Measurements from ENCODE around the gene CERS5. TPM values are rescaled to one million over a fixed set of nuclear protein-coding genes. Genes with fewer than 3 reads are reported as not detected.
A peak's percentile ranks its signal among the peaks of the same experiment; 100 is the strongest.
"Not testable (repeated sequence)": the region's sequence is repeated elsewhere in the genome, so short reads cannot be mapped to it uniquely, and the experiment has no call there.

The CERS5 gene
- polyA plus RNA-seq, 4 donors = 72.5 to 82.9 (median 75.4) TPM

DNA sequence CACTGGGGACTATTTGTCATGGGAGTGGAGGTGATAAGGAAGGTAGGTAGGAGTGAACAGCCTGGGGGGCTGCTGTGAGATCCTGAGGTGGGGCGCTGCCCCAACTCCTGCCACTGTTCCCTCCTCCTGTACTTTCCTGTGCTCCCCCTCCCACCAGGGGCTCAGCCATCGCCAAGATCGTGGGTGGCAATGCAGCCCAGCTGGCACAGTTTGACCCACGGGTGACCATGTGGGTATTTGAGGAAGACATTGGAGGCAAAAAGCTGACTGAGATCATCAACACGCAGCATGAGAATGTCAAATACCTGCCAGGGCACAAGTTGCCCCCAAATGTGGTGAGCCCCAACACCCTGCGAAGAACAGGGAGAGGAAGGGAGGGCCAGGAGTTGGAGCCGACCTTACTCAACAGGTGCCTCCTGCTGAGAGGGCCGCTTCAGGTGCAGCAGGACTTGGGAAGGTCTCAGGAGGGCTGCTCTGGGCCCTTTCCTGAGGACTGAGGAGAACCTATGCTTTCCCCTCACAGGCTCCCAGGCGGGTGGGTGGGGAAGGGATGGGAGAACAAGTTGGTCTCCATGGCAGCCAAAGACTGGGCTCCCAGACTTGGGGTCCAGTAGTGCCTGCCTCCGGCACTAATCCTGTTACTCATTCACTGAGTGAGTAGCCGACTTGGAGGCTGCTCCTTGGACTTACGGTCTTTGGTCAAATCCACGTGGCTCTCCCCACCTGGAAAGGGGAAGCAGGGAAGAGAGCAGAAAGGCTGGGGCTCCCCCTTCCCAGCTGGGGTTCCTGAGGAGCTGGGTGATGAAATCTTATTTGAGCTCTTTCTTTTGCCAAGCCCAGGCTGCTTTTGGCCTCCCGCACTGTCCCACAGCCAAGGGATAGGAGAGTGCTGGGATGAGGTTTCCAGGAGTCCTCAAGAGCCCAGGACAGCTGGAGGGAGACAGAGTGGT lies 62.5 kb downstream of the CERS5 start:
- no peak for DNase-seq (ENCODE audit: low read depth in 4 of 4, low spot score in 3 of 4)

DNA sequence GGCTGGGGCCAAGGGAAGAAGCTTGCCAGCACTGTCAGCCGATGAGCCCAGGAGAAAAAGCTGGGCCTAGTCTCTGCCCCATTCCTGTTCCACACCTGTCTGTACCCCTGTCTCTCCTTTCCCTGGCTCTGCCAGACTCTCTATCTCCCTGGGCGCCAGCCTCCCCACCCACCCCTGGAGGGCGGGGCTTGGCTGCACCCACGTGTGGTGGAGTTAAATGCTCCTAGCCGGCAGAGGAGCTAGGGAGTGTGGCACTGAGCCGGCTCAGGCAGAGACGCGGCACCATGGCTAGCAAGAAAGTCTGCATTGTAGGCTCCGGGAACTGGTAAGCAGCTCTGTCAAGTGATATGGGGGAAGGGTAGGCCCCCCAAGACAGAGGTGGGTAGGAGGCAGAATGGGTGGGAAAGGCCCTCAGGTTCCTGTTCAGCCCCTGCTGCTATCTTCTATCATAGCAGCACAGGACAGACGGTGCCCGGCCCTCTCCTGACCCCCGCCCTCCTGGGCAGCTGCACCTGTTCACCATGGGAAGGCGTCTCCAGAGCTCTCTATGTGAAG lies 63.3 kb downstream of the CERS5 start, which contains the start of gene GPD1:
TSS of gene GPD1 (plus strand) at position 242 of the 555 bp plus-strand sequence. CDS start at position 285, 43 bp downstream.
- DNase-seq (ENCODE audit: low read depth in 4 of 4, low spot score in 3 of 4) = no peak

DNA sequence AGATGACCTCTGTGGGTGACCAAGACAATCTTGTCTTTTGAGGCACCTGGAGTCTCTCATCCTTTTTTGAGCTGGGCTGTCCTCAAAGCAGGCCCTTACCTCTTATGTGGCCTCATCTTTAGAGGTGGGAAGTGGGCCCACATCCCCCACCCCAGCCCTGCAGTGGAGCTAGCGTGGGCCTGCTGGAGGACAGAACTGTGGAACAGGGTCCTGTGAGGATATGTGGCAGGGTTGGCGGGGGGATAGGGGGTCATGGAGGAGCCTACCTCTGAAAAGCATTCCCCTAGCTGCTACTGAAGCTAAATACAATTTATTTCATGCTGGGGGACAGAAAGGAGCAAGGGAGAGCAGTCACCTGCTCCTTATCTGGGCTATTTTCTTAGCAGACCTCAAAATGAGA lies 63.8 kb downstream of the CERS5 start:
- DNase-seq (ENCODE audit: low read depth in 4 of 4, low spot score in 3 of 4) = no peak

DNA sequence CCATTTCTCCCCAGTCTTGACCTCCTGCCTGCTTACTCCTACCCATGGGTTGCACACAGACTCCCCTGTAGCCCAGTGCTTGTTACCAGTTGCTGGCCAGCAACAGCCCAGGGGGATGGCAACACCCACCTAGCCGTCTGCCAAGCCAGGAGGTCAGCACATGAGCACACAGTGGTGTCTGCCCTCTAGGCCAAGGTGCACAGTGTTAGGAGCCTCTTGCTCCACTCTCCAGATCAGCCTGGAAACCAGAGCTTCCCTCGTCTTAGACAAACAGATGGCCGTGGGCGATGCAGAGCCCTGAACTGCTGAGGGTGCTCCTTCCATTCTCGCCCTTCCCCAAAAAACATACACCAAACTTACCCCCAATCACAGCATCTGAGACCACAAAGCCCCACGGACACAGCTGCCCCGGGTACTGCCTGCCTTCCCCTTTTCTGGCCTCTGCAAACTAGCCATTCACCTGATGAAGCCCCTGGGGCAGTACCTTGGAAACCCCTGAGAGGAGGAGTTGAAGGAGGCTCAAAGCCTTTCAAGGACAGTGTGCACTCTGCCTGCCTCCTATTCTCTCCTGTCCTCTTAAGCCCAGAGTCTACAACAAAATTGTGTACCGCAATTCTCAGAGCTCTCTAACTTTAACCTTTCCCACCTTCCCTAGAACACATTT lies 64.4 kb downstream of the CERS5 start:
- no peak for DNase-seq (ENCODE audit: low read depth in 4 of 4, low spot score in 3 of 4)

DNA sequence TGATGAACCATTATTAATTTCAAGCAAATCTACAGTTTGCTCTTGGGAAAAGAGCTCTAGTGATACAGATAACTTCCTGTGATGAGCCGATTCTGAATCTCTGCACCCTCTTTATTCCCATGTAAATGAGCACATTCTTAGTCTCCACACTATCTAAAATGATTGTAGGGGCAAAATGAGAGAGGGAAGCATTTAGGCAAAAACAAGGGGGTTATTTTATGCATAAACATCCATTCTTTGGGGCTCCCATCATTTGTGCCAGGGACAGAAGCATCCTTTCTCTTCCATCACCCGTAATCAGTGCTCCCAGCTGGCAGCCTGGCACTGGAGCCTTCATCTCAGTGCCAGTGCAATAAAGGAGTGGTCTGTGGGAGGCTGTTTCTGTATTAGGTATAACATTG lies 65.0 kb downstream of the CERS5 start:
- no peak for DNase-seq (ENCODE audit: low read depth in 4 of 4, low spot score in 3 of 4)

DNA sequence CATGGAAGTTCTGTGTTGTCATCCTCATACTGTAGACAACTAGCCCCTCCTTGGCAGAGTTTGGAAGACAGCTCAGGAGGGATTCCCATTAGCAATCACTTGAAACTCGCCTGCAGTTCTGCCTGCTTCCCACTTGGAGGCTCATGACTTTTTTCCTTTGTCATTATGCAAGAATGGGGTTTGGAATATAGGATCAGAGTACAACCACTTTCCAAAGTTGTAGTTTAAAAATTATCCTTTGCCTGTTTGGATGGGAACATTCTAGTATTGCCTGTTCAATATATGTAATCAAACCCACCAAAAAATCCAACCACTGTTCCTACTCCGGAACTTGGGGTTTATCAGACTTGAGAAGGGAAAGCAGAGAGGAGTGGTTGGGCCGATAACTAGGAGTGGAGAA lies 65.5 kb downstream of the CERS5 start:
- no peak for DNase-seq (ENCODE audit: low read depth in 4 of 4, low spot score in 3 of 4)

DNA sequence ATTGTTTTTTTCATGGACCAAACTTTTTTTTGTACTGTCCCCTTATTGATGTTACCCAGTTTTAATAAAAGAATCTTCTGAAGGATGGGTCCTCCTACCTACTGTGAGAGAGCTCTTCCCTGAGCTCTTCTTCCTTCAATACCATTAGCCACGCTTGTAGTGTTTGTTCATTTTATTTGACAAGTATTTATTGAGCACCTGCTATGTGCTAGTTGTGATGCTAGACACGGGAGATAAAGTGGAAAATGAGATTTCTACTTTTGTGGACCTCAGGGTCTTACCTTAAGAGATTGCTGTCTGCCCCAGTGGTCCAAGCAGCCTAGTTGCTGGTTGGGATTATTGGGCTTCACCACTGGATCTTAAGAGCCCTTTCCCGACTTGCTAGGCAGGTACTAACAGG lies 66.6 kb downstream of the CERS5 start:
- no peak for DNase-seq (ENCODE audit: low read depth in 4 of 4, low spot score in 3 of 4)

DNA sequence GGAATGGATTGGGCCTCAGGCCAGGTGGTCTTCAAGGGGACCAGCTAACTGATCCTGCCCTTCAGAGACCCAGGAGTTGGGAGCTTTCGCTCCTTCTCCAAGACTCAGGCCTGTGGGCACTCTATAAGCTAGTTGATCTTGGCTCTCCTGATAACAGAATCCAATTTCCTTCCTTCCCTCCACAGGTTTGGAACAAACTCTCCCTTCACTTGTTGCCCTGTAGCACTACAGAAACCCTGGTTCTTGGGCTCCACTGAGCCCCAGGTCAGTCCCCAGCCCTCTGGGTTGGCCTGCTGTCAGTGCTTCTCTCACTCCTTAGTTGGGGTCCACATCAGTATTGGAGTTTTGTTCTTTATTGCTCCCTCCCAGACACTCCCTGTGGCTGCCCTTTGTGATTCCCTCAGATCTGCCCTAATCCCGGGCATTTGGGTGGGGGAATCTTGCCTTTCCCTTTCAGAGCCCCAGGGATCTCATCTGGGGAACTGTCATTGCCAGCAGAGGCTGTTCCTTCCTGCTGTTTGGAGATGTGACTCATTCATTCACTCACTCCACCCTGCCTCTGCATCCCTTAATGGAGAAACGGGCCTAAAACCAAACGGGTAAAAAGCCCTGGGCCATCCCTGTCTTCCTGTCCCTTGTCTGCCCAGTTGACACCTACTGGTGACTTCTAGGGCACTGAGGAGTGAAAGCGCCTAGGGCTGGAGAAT lies 67.7 kb downstream of the CERS5 start:
- DNase-seq (ENCODE audit: low read depth in 4 of 4, low spot score in 3 of 4) = no peak

DNA sequence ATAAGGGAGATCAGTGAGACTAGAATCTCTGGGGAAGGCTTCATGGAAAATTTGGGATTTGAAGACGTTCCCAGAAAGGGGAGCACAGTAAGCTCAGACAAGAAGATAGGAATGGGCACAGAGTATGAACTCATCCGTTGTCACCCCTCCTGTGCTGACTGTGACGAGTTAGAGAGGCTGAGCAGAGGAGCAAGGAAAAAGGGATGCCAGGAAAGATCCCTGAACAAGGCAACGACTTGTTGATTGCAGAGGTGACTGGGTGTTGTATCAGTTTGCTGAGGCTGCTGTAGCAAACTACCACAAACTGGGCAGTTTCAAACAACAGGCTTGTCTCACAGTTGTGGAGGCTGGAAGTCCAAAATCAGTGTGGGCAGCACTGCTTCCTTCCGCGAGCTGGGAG lies 69.2 kb downstream of the CERS5 start:
- DNase-seq (ENCODE audit: low read depth in 4 of 4, low spot score in 3 of 4) = no peak

DNA sequence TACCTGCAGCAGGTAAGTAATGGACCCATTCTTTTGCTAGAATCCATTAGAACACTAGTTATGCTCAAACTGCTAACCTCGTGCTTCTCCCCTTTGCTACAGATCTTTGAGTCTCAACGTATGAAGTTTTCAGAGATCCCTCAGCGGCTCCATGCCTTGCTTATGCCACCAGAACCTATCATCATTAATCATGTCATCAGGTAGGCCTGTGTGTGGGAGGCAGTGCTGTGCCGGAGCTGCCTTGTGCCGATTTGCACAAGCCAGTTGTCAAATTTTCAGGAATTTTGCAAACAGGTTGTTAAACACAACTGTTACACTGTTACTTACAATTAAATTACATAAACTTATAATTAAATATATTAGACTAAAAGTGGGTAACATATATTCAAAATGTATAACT lies 76.8 kb downstream of the CERS5 start:
- DNase-seq (ENCODE audit: low read depth in 4 of 4, low spot score in 3 of 4) = no peak

DNA sequence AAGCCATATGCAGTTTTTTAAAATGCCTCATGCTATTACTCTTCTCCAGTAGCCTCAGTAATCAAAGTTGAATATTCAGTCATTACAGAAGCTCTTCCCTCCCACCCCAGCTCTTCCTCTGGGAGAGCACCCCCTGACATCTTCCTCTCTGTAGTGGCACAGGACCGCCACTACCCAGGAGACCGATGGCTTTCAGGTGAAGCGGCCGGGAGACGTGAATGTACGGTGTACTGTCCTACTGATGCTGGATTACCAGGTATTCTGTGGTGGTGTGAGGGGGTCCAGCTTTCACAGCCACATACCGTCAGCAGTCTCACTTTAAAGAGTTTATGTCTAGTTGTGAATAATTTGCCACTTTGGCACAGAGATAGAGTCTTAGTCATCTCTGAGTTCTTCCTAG lies 77.4 kb downstream of the CERS5 start:
- no peak for DNase-seq (ENCODE audit: low read depth in 4 of 4, low spot score in 3 of 4)

DNA sequence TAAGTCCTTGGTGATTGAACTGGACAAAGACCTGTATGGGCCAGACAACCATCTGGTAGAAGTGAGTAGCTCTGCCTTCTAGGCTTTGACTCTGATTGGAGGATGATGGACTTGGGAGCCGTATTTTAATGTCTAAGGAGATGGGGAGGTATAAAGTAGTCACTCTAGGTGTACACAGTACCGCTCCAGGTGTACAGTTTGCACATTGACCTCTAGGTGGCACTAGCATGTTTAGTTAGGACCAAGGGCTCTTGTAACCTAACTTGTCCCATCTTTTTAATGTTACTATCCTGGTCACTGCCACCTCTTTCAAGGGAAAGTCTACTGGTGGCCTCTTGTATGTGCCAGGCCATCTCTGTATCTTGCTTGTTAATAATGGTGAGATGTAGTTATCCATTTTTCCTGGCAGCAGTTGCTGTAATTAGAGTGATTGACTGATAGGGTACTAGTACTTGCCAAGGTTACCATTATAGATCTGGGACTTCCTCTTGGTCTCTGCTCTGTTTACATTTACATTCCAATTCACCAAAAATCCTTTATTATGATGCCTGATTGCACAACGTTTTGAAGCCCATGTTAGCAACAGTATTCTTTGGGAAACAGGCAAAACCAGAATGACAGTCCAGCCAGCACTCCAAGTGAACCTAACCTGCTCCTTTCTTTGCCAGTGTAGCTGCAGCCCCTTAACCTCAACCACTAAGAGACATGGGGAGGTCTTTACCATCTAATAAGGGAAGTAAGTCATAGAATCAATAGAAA lies 78.4 kb downstream of the CERS5 start:
- no peak for DNase-seq (ENCODE audit: low read depth in 4 of 4, low spot score in 3 of 4)

DNA sequence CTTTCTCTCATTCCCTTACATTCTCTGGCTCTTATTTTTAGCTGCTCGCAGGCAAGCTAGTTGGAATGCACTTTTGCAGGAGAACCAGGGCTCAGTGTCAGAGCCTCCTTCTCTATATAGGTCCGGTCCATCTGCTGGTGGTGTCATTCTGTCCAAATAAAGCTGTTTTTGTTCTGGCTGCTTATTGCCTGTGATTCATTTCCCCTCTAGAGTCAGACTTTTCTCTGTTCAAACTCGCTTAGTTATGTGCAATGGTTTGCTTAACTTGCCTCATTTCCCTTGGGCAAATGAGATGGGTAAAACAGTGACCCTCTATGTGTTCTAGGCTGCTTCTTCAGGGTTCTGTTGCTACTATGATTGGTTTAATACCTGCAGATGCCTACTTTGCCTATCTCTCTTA lies 79.2 kb downstream of the CERS5 start:
- DNase-seq (ENCODE audit: low read depth in 4 of 4, low spot score in 3 of 4) = no peak

DNA sequence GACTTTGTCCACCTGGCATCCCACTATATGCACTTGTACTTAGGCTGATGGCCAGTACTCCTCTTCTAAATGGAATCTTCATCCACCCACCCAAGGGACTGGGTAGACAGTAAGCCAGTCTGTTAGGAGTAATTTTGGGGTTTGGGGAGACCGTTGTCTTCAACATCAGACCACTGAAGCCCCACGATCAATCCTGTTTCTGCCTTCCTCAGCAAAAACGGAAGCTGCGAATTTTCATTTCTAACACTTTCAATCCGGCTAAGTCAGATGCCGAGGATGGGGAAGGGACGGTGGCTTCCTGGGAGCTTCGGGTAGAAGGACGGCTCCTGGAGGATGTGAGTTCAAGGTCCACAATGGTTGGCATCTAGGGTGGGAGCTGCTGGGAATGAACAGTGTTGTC lies 80.0 kb downstream of the CERS5 start:
- no peak for DNase-seq (ENCODE audit: low read depth in 4 of 4, low spot score in 3 of 4)

DNA sequence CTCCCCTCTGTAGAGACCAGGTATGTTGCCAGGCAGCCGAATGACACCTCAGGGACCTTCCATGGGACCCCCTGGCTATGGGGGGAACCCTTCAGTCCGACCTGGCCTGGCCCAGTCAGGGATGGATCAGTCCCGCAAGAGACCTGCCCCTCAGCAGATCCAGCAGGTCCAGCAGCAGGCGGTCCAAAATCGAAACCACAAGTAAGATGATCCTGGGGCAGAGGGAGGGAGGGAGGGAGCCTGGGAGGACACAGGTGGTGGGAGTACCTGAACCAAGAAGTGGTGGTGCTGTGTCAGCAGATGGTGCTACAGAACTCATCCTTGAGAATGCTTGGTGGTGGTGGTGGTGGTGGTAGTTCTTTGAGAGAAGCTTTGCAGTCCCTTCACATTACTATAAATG lies 81.0 kb downstream of the CERS5 start:
- DNase-seq (ENCODE audit: low read depth in 4 of 4, low spot score in 3 of 4) = no peak

DNA sequence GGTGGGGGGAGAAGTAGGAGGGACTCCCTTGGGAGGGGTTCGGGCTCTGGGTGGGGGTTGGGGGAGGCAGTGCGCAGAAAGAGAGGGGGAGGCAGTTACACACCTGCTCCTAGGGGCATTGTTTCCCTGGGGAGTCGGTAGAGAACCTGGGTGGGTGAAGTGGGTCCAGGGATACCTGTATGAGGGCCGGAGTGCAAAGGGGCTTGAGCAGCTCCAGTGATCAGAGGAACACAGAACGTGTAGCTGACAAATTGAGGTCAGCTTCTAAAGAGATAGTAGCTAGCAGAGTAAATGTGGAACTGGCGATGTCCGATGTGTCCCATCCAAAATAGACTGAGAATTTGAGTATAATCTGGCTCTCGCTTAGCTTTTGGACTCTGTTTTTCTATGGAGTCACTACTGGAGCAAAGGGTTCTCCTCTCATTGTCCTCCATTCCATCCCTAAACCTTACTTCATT lies 81.5 kb downstream of the CERS5 start:
- DNase-seq (ENCODE audit: low read depth in 4 of 4, low spot score in 3 of 4) = no peak

DNA sequence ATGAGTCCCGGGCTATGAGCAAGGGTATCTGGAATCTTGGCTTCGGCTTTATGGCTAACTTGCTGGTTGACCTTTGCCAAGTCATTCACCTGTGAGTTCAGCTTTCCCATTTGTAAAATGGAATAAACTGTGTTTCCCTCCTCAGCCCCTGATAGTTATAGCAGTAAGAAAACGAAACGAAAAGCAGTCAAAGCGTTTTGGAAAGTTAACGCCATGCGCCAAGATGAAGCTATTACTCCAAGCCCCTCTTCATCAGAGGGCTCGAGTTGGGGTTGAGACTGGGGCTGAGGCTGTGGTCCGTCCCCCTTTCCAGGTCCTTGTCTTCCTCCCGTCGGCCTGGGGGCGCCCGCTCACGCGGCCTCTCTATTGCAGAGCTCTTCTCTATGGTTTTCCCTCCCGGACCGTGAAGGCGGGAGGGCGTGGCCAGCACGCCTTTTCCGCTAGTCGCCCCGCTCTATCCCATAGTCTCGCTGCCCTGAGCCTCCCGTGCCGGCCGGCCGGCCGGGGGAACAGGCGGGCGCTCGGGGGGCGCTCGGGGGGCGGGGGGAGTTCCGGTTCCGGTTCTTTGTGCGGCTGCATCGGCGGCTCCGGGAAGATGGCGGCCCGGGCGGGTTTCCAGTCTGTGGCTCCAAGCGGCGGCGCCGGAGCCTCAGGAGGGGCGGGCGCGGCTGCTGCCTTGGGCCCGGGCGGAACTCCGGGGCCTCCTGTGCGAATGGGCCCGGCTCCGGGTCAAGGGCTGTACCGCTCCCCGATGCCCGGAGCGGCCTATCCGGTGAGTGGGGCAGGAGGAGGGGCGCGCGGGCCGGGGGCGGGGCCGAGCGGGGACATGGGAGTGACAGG lies 82.2 kb downstream of the CERS5 start, which contains the start of gene SMARCD1:
TSS of gene SMARCD1 (plus strand) at position 568 of the 840 bp plus-strand sequence. CDS start at position 596, 28 bp downstream.
- peak; percentile 80 to 88 (median 86) for DNase-seq (ENCODE audit: low read depth in 4 of 4, low spot score in 3 of 4)

DNA sequence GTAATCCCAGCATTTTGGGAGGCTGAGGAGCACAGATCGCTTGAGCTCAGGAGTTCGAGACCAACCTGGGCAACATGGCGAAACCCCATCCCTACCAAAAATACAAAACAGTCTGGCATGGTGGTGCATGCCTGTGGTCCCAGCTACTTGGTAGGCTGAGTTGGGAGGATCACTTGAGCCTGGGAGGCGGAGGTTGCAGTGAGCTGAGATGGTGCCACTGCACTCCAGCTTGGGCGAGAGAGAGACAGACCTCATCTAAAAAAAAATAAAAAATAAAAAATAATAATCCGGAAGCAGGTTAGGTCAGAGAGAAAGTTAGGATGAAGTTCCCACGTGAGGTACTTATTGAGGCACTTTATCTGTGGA lies 82.8 kb downstream of the CERS5 start:
- DNase-seq (ENCODE audit: low read depth in 4 of 4, low spot score in 3 of 4) = not testable (repeated sequence)

DNA sequence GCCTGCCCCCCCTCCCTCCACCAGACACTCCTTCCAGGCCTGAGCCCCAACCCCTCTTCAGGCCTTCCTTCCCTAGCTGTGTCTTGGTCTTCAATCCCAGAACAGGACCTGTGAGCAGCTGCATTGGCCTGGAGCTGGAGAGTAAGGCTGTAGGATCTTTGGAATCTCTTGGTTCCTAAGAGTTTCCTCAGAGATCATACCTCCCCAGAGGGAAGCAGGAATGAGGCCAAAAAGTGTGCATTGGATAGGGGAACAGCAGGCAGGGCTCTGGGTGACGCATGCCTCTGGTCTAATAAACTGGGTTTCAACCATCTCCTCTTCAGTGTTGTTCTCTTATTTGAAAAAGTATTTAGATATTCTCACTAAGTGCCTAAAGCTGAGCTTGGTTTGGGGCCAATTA lies 83.9 kb downstream of the CERS5 start:
- DNase-seq (ENCODE audit: low read depth in 4 of 4, low spot score in 3 of 4) = no peak

All from right renal pelvis (tissue), 4 donors.